ENCODE data around the gene OPRM1.
"Not testable (repeated sequence)": the region's sequence is repeated elsewhere in the genome, so short reads cannot be mapped to it uniquely, and the experiment has no call there.

The OPRM1 gene

GRCh38 chr6:154058963-154059680, 20.1 kb downstream of the OPRM1 start:
- H3K4me3 ChIP-seq (ENCODE audit: low read length) = no peak overlapping the region
- no peak for TF ChIP-seq ZNF274 (IDR thresholded peaks at IDR 0.05; ENCODE audit: low read depth, low read length)

- no peak overlapping the region for H3K4me3 ChIP-seq (ENCODE audit: low read length)
- no peak for TF ChIP-seq ZNF274 (IDR thresholded peaks at IDR 0.05; ENCODE audit: low read depth, low read length)
Observed at GRCh38 chr6:154060076-154060475, 21.0 kb downstream of the OPRM1 start.

- no peak for TF ChIP-seq ZNF274 (IDR thresholded peaks at IDR 0.05; ENCODE audit: low read depth, low read length)
- H3K4me3 ChIP-seq (ENCODE audit: low read length) = no peak overlapping the region
Observed at GRCh38 chr6:154070041-154070440, 31.0 kb downstream of the OPRM1 start.

- H3K4me3 ChIP-seq (ENCODE audit: low read length) = no peak overlapping the region
- TF ChIP-seq ZNF274 (IDR thresholded peaks at IDR 0.05; ENCODE audit: low read depth, low read length) = no peak
Observed at GRCh38 chr6:154070657-154071056, 31.6 kb downstream of the OPRM1 start.

- no peak for TF ChIP-seq ZNF274 (IDR thresholded peaks at IDR 0.05; ENCODE audit: low read depth, low read length)
- no peak overlapping the region for H3K4me3 ChIP-seq (ENCODE audit: low read length)
Observed at GRCh38 chr6:154071236-154071635, 32.2 kb downstream of the OPRM1 start.

- TF ChIP-seq ZNF274 (IDR thresholded peaks at IDR 0.05; ENCODE audit: low read depth, low read length) = no peak
- no peak overlapping the region for H3K4me3 ChIP-seq (ENCODE audit: low read length)
Observed at GRCh38 chr6:154071711-154072110, 32.7 kb downstream of the OPRM1 start.

- H3K4me3 ChIP-seq (ENCODE audit: low read length) = not testable (repeated sequence)
Observed at GRCh38 chr6:154078596-154078995, 39.6 kb downstream of the OPRM1 start.

GRCh38 chr6:154080461-154081189, 41.6 kb downstream of the OPRM1 start:
- no peak overlapping the region for H3K4me3 ChIP-seq (ENCODE audit: low read length)
- no peak for TF ChIP-seq ZNF274 (IDR thresholded peaks at IDR 0.05; ENCODE audit: low read depth, low read length)

GRCh38 chr6:154086510-154086909, 47.5 kb downstream of the OPRM1 start:
- no peak for TF ChIP-seq ZNF274 (IDR thresholded peaks at IDR 0.05; ENCODE audit: low read depth, low read length)
- H3K4me3 ChIP-seq (ENCODE audit: low read length) = no peak overlapping the region

GRCh38 chr6:154092326-154092962, 53.4 kb downstream of the OPRM1 start:
- no peak for TF ChIP-seq ZNF274 (IDR thresholded peaks at IDR 0.05; ENCODE audit: low read depth, low read length)
- no peak overlapping the region for H3K4me3 ChIP-seq (ENCODE audit: low read length)

GRCh38 chr6:154093231-154094044, 54.4 kb downstream of the OPRM1 start:
- H3K4me3 ChIP-seq (ENCODE audit: low read length) = no peak overlapping the region
- no peak for TF ChIP-seq ZNF274 (IDR thresholded peaks at IDR 0.05; ENCODE audit: low read depth, low read length)

GRCh38 chr6:154095571-154095970, 56.5 kb downstream of the OPRM1 start:
- H3K4me3 ChIP-seq (ENCODE audit: low read length) = no peak overlapping the region
- TF ChIP-seq ZNF274 (IDR thresholded peaks at IDR 0.05; ENCODE audit: low read depth, low read length) = no peak

- no peak overlapping the region for H3K4me3 ChIP-seq (ENCODE audit: low read length)
- no peak for TF ChIP-seq ZNF274 (IDR thresholded peaks at IDR 0.05; ENCODE audit: low read depth, low read length)
Observed at GRCh38 chr6:154096316-154096715, 57.3 kb downstream of the OPRM1 start.

- H3K4me3 ChIP-seq (ENCODE audit: low read length) = no peak overlapping the region
- TF ChIP-seq ZNF274 (IDR thresholded peaks at IDR 0.05; ENCODE audit: low read depth, low read length) = no peak
Observed at GRCh38 chr6:154096834-154097233, 57.8 kb downstream of the OPRM1 start.

Measured in GM08714 (cell line).